PC-3 (cell line): ENCODE measurements around the gene NDE1. TPM values are rescaled to one million over a fixed set of nuclear protein-coding genes. Genes with fewer than 3 reads are reported as not detected.

Source experiments
- ATAC-seq: fragments of 200-7000 bp; cut with Tn5 transposase; 2 replicates; pipeline ENCODE4 v1.9.1; 2020; ENCODE audit warnings: mild to moderate bottlenecking, moderate library complexity
- BruUV-seq: library from RNA; stranded (reverse); fragments of 400-500 nt; replicated peaks from 2 replicates; lab custom pipeline; 2021; lab: Mats Ljungman, UMichigan
- CTCF ChIA-PET: fragments of 300-600 bp; sonication (Branson Sonifier 250); formaldehyde crosslinking; loops from one replicate; lab custom pipeline; 2022; ENCODE audit warnings: antibody characterized with exemption; lab: Charles Lee
- POLR2A ChIA-PET: fragments of 300-600 bp; sonication (Branson Sonifier 250); formaldehyde crosslinking; loops from one replicate; lab custom pipeline; 2022; ENCODE audit warnings: antibody characterized with exemption; ENCODE audit not compliant: unreplicated experiment; lab: Charles Lee
- DNase-seq: peaks from one replicate; pipeline ENCODE4 v3.0.0-alpha.2; 2015
- H2AFZ ChIP-seq: fragments of 300-600 bp; sonication (generic); 2 replicates; pipeline ENCODE4 v1.6.0; 2016; ENCODE audit warnings: antibody characterized with exemption, low read length
- H3F3A ChIP-seq: fragments of 300-600 bp; sonication (generic); one replicate; pipeline ENCODE4 v1.6.0; 2017; ENCODE audit warnings: antibody characterized with exemption, low read length, control low read depth, mild to moderate bottlenecking; ENCODE audit not compliant: unreplicated experiment
- H3K27ac ChIP-seq: fragments of 300-600 bp; sonication (generic); 2 replicates; pipeline ENCODE4 v1.5.1; 2016; ENCODE audit warnings: mild to moderate bottlenecking, low read length
- H3K27me3 ChIP-seq: fragments of 300-600 bp; sonication (generic); 2 replicates; pipeline ENCODE4 v1.6.1; 2016; ENCODE audit warnings: low read length, mixed read lengths
- H3K36me3 ChIP-seq: fragments of 300-600 bp; sonication (generic); 2 replicates; pipeline ENCODE4 v1.6.1; 2016; ENCODE audit warnings: low read depth, mixed run types, low read length, mixed read lengths
- H3K4me1 ChIP-seq: fragments of 300-600 bp; sonication (generic); 2 replicates; pipeline ENCODE4 v1.5.1; 2016; ENCODE audit warnings: low read length; ENCODE audit not compliant: insufficient read depth
- H3K4me2 ChIP-seq: fragments of 300-600 bp; sonication (generic); 2 replicates; pipeline ENCODE4 v1.6.0; 2016; ENCODE audit warnings: low read length
- H3K4me3 ChIP-seq: fragments of 300-600 bp; sonication (generic); 2 replicates; pipeline ENCODE4 v1.5.1; 2016; ENCODE audit warnings: mild to moderate bottlenecking, low read length, mixed read lengths
- H3K79me2 ChIP-seq: fragments of 300-600 bp; sonication (generic); 2 replicates; pipeline ENCODE4 v1.6.1; 2017; ENCODE audit warnings: low read length, mixed read lengths
- H3K9ac ChIP-seq: fragments of 300-600 bp; sonication (generic); 2 replicates; pipeline ENCODE4 v1.6.0; 2016; ENCODE audit warnings: mild to moderate bottlenecking, low read length
- H3K9me2 ChIP-seq: fragments of 300-600 bp; sonication (generic); replicated peaks from 2 replicates; pipeline ENCODE4 v1.6.1; 2016; ENCODE audit warnings: mixed run types, low read length, mixed read lengths
- H3K9me3 ChIP-seq: fragments of 300-600 bp; sonication (generic); 2 replicates; pipeline ENCODE4 v1.6.1; 2016; ENCODE audit warnings: low read length, mixed read lengths
- H4K20me1 ChIP-seq: fragments of 300-600 bp; sonication (generic); 2 replicates; pipeline ENCODE4 v1.6.1; 2016; ENCODE audit warnings: low read length, mixed read lengths
- EZH2 ChIP-seq: fragments of 300-600 bp; sonication (generic); IDR thresholded peaks from one replicate; pipeline ENCODE4 v1.6.1; 2017; ENCODE audit warnings: antibody characterized with exemption, mild to moderate bottlenecking, low read length; ENCODE audit not compliant: unreplicated experiment
- EZH2phosphoT487 ChIP-seq: fragments of 300-600 bp; sonication (generic); IDR thresholded peaks from 2 replicates; pipeline ENCODE4 v1.6.1; 2018; ENCODE audit warnings: mild to moderate bottlenecking, antibody characterized with exemption, low read length, borderline replicate concordance
- intact Hi-C: fragments of 100-400 bp; cut with micrococcal nuclease; formaldehyde crosslinking; loops from 2 replicates; pipeline ENCODE4 v1.9.0; 2023
- total RNA-seq: library from RNA; depleted of rRNA; stranded (reverse); fragments of >200 nt; gene quantifications from 2 replicates; pipeline ENCODE4 v1.2.3, GENCODE V29; 2014
- TF ChIP-seq, protein P1 (sequence below): fragments of 300-600 bp; sonication (generic); conservative IDR thresholded peaks from 2 replicates; pipeline ENCODE4 v1.5.1; 2017; ENCODE audit warnings: antibody characterized with exemption, low read depth, mild to moderate bottlenecking, low read length

The NDE1 gene
- total RNA-seq, 1 experiment from 2014 or later, result 24.9 TPM

GRCh38 chr16:15620611-15621195 lies 29.3 kb upstream of the NDE1 start:
- H4K20me1 ChIP-seq, result no peaks in the 10 kb centered on the region
- POLR2A ChIA-PET, result no interaction called here
- H3K4me1 ChIP-seq, result no peaks in the 10 kb centered on the region
- no TSS peak for BruUV-seq
- H3K9me2 ChIP-seq, result no peaks in the 10 kb centered on the region
- CTCF ChIA-PET, result no interaction called here
- no peaks in the 10 kb centered on the region for H3K79me2 ChIP-seq
- TF ChIP-seq, protein P1, sequence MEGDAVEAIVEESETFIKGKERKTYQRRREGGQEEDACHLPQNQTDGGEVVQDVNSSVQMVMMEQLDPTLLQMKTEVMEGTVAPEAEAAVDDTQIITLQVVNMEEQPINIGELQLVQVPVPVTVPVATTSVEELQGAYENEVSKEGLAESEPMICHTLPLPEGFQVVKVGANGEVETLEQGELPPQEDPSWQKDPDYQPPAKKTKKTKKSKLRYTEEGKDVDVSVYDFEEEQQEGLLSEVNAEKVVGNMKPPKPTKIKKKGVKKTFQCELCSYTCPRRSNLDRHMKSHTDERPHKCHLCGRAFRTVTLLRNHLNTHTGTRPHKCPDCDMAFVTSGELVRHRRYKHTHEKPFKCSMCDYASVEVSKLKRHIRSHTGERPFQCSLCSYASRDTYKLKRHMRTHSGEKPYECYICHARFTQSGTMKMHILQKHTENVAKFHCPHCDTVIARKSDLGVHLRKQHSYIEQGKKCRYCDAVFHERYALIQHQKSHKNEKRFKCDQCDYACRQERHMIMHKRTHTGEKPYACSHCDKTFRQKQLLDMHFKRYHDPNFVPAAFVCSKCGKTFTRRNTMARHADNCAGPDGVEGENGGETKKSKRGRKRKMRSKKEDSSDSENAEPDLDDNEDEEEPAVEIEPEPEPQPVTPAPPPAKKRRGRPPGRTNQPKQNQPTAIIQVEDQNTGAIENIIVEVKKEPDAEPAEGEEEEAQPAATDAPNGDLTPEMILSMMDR, result no peak
- no peak for TF ChIP-seq EZH2phosphoT487
- TF ChIP-seq EZH2, result no peak
- H2AFZ ChIP-seq, result no peak overlapping the region
- H3K4me2 ChIP-seq, result no peak overlapping the region
- ATAC-seq (no peak), DNase-seq (no peak)
- no peaks in the 10 kb centered on the region for H3K9me3 ChIP-seq
- H3F3A ChIP-seq, result no peaks in the 10 kb centered on the region
- no peaks in the 10 kb centered on the region for H3K27me3 ChIP-seq
- peaks cover 3% of the 10 kb centered on the region; the same call in 1 of the 2 replicates for H3K36me3 ChIP-seq
- H3K27ac ChIP-seq, result no peak overlapping the region
- intact Hi-C loops, result no loop called here
- no peak overlapping the region for H3K4me3 ChIP-seq
- H3K9ac ChIP-seq, result no peak overlapping the region

DNA sequence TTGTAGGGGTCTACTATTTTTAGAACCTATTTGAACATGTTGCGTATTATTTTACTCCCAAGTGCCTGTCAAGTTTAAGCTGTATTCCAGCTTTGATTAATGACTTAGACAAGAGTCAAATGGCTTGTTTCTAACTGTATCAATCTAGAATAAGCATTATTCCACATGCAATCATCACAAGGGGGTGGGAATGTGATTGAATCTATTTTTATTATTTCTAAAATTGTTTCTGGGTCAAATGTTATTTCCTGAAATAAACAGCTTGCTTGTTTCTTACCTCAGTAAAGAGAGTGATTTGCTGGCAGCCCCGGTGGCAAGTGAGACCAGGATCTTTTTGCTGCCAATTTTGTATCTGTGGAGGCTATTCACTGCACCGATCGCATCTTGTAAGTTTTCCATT lies 28.6 kb upstream of the NDE1 start:
- DNase-seq (no peak), ATAC-seq (no peak)
- no peak overlapping the region for H3K4me3 ChIP-seq
- ChIA-PET POLR2A (no interaction called here), CTCF (no interaction called here)
- no peak overlapping the region for H3K4me2 ChIP-seq
- no peaks in the 10 kb centered on the region for H3K79me2 ChIP-seq
- H3K27me3 ChIP-seq, result no peaks in the 10 kb centered on the region
- H2AFZ ChIP-seq, result no peak overlapping the region
- H3K9me3 ChIP-seq, result no peaks in the 10 kb centered on the region
- no peaks in the 10 kb centered on the region for H3K9me2 ChIP-seq
- no peaks in the 10 kb centered on the region for H4K20me1 ChIP-seq
- H3K36me3 ChIP-seq, result peaks cover 3% of the 10 kb centered on the region; the same call in 1 of the 2 replicates
- H3K4me1 ChIP-seq, result no peaks in the 10 kb centered on the region
- BruUV-seq, result no TSS peak
- intact Hi-C loops, result no loop called here
- H3F3A ChIP-seq, result no peaks in the 10 kb centered on the region
- H3K27ac ChIP-seq, result no peak overlapping the region
- no peak for TF ChIP-seq EZH2
- H3K9ac ChIP-seq, result no peak overlapping the region

GRCh38 chr16:15621889-15622288 lies 28.2 kb upstream of the NDE1 start:
- intact Hi-C loops, result no loop called here
- POLR2A ChIA-PET, result interaction anchor here (0.7 to 0.9 kb wide), 2 partner anchors 18 to 139 kb away, joined by 3 to 4 read pairs; no protein-coding TSS in a partner anchor

More at GRCh38 chr16:15621889-15622288, 28.2 kb upstream of the NDE1 start:
- Histone ChIP-seq H3K36me3 (peaks cover 3% of the 10 kb centered on the region; the same call in 1 of the 2 replicates), H3K9me3 (no peaks in the 10 kb centered on the region), H3K27ac (no peak overlapping the region), H3K9me2 (no peaks in the 10 kb centered on the region), H3F3A (no peaks in the 10 kb centered on the region), H3K4me2 (no peak overlapping the region), H3K4me3 (no peak overlapping the region), H3K79me2 (no peaks in the 10 kb centered on the region), H4K20me1 (no peaks in the 10 kb centered on the region), H3K27me3 (no peaks in the 10 kb centered on the region), H3K9ac (no peak overlapping the region), H2AFZ (no peak overlapping the region), H3K4me1 (no peaks in the 10 kb centered on the region)
- no peak for DNase-seq
- no TSS peak for BruUV-seq
- CTCF ChIA-PET, result no interaction called here
- no peak for ATAC-seq
- TF ChIP-seq, protein P1, result no peak
